Dermis lymphatic vessel endothelial cell (primary cell): ENCODE results near the gene ZNF420. TPM values are rescaled to one million over a fixed set of nuclear protein-coding genes. Genes with fewer than 3 reads are reported as not detected.

Experiments used
- total RNA-seq: library from RNA; depleted of rRNA; stranded (reverse); fragments of >200 nt; gene quantifications from 2 replicates; pipeline ENCODE4 v1.2.1, GENCODE V29; 2014

Gene ZNF420
- 8.2 and 10.0 TPM in 2 replicates for total RNA-seq

DNA sequence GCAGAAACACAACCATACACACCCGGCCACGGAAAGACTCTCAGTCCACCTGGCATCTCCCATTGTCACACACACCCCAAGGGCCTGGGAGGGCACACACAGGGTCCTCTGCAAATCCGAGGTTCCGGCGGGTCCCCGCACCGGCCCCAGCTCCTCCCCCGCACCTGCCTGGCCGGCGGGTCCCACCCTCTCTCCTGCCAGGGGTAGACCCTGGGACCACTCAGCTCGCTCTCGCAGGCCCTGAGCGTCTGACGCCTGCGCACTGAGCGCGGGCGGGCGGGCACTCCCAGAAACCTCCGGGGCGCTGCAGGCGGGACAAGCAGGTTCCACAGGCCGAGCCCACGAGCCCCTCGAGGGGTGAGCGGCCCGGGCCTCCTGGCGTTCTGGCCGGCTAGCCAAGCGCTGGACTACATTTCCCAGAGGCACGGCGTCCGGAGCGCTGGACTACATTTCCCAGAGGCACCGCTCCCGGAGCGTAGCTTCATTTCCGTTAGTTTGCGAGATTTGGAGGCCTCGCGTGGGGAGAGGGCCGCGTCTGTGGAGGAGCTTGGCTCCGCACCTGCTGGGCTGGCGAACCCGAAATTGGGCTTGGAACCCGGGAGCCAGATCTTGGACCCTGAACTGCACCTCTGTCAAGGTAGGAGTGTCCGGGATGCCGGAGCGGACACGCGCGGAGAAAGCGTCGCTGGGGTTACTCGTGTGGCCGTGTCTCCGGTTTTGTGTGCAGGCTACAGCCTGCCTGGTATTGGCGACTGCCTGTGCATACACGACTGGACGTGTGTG, at the start of gene ZNF420:
Gene ZNF420, plus strand, starts transcription at position 500 of the 783 bp plus-strand sequence. CDS start 10,686 bp downstream, outside the sequence.

DNA sequence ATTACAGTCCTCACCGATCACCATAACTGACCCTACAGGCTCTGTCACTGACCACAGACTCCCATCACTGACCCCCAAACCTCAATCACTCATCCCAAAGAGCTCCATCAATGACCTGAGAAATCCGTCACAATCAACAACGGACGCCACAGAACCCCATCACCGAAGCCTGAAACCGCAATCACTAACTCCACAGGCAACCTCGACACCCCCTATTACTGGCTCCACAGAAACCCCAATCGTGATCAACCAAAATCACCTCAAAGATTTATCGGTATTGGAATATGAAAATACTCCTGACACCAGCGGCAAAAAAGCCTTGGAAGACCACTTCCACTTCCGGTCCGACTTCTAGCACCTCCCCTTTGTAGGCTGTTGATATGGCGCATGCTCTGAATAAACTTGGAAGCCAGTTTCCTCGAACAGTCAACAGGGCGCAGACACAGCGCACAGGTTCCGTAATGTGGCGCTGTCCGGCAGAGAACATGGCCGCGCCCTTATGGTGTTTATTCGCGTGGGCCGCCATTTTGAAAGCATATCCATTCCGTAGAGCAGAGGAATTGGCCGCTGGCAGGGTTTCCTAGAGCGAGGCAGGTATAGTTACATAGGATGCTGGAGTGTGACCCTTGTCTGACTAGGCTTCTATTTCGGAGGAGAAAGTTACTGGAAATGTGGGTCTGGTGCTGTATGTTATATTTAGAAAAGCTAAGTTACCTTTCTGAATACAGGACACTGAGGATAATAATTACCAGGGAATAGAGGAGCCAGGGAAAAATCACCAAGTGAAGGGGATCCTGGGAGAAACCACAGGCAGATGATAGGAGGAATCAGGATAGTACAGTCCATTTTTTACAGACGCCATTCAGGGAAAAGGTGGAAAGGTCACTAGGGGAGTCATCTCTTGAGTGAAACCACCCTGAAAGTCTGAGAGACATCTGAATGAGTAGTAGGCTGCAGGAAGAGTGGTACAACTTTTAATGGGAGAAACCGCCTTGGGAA, 94.4 kb downstream of the ZNF420 start, which contains the start of gene ZNF585A:
Gene ZNF585A, minus strand, starts transcription at position 328 of the 999 bp plus-strand sequence. CDS start 2,785 bp downstream, outside the sequence.

Other genes starting within 250 kb of the ZNF420 start
- gene ZNF790, start 240.0 kb upstream of the ZNF420 start, total RNA-seq = 10.3 and 13.8 TPM in 2 replicates
- 5.1 and 9.5 TPM in 2 replicates for gene ZNF345, start 227.6 kb upstream of the ZNF420 start, total RNA-seq
- 1.3 and 1.5 TPM in 2 replicates for gene ZNF829, start 162.1 kb upstream of the ZNF420 start, total RNA-seq
- 9.2 and 10.6 TPM in 2 replicates for gene ZNF568, start 162.1 kb upstream of the ZNF420 start, total RNA-seq
- 6.8 and 7.7 TPM in 2 replicates for gene ZNF585A, start 94.3 kb downstream of the ZNF420 start, total RNA-seq
- 8.1 and 17.5 TPM in 2 replicates for gene ZNF585B, start 132.1 kb downstream of the ZNF420 start, total RNA-seq
- 5.4 and 6.1 TPM in 2 replicates for gene ZNF383, start 139.8 kb downstream of the ZNF420 start, total RNA-seq